GM23338 (cell line): ENCODE measurements around the gene CCDC81.

ENCODE experiments used
- EZH2 ChIP-seq: fragments of 200-600 bp; sonication (generic); IDR thresholded peaks from one replicate; pipeline ENCODE4 v1.8.0; 2017; ENCODE audit warnings: antibody characterized with exemption, mild to moderate bottlenecking, low read depth; ENCODE audit not compliant: unreplicated experiment
- JUNB ChIP-seq: IDR thresholded peaks from one replicate; pipeline ENCODE4 v1.6.1; 2016; ENCODE audit warnings: antibody characterized with exemption; ENCODE audit not compliant: unreplicated experiment
- POLR2AphosphoS5 ChIP-seq: IDR thresholded peaks from 2 replicates; pipeline ENCODE4 v1.6.1; 2016; ENCODE audit warnings: antibody characterized with exemption, low read depth
- TF ChIP-seq, protein P1 (sequence below), 2 experiments: fragments of 200-600 bp in 1 of 2; sonication (generic) in 1 of 2; conservative IDR thresholded peaks; 2 replicates each; pipeline versions ENCODE4 v1.5.1 to v1.6.1; 2016 to 2017; ENCODE audit warnings: antibody characterized with exemption in 2 of 2, low read depth in 2 of 2, mild to moderate bottlenecking in 2 of 2, moderate library complexity in 1 of 2

- TF ChIP-seq, protein P1, sequence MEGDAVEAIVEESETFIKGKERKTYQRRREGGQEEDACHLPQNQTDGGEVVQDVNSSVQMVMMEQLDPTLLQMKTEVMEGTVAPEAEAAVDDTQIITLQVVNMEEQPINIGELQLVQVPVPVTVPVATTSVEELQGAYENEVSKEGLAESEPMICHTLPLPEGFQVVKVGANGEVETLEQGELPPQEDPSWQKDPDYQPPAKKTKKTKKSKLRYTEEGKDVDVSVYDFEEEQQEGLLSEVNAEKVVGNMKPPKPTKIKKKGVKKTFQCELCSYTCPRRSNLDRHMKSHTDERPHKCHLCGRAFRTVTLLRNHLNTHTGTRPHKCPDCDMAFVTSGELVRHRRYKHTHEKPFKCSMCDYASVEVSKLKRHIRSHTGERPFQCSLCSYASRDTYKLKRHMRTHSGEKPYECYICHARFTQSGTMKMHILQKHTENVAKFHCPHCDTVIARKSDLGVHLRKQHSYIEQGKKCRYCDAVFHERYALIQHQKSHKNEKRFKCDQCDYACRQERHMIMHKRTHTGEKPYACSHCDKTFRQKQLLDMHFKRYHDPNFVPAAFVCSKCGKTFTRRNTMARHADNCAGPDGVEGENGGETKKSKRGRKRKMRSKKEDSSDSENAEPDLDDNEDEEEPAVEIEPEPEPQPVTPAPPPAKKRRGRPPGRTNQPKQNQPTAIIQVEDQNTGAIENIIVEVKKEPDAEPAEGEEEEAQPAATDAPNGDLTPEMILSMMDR (conservative IDR thresholded peaks at IDR 0.05; ENCODE audit: low read depth in 2 of 2): no peak
- no peak for TF ChIP-seq POLR2AphosphoS5
- TF ChIP-seq EZH2: no peak
- TF ChIP-seq JUNB: no peak
Observed at GRCh38 chr11:86398106-86398505, 23.4 kb downstream of the CCDC81 start.
